IMR-90 (cell line): Measurements from ENCODE around the gene CDCP2. TPM values are rescaled to one million over a fixed set of nuclear protein-coding genes. Genes with fewer than 3 reads are reported as not detected.

Experiments
- ATAC-seq: fragments of 200-7000 bp; cut with Tn5 transposase; 2 replicates; pipeline ENCODE4 v1.9.1; 2020; ENCODE audit warnings: low read depth, mild to moderate bottlenecking, moderate library complexity
- BruUV-seq: library from RNA; stranded (reverse); fragments of 400-500 nt; replicated peaks from 2 replicates; lab custom pipeline; 2021; lab: Mats Ljungman, UMichigan
- CTCF ChIA-PET: fragments of 300-600 bp; formaldehyde crosslinking; extraction: SDS; loops from one replicate; lab custom pipeline; 2021; ENCODE audit warnings: antibody characterized with exemption; lab: Yijun Ruan, JAX
- POLR2A ChIA-PET: fragments of 300-600 bp; sonication (Branson Sonifier 250); formaldehyde crosslinking; loops from one replicate; lab custom pipeline; 2022; ENCODE audit warnings: antibody characterized with exemption; ENCODE audit not compliant: unreplicated experiment; lab: Charles Lee
- DNase-seq: peaks from one replicate; pipeline ENCODE4 v3.0.0; 2013
- H2AFZ ChIP-seq: replicated peaks from 2 replicates; pipeline ENCODE3; 2013; ENCODE audit warnings: low read length, mild to moderate bottlenecking; ENCODE audit not compliant: poor library complexity
- H2AK5ac ChIP-seq: 2 replicates; pipeline ENCODE4 v1.6.1; 2013; ENCODE audit warnings: low read depth, low read length, inconsistent platforms
- H2AK9ac ChIP-seq: replicated peaks from 2 replicates; pipeline ENCODE3; 2013; ENCODE audit warnings: mild to moderate bottlenecking, low read depth, low read length, moderate library complexity; ENCODE audit not compliant: poor library complexity
- H2BK120ac ChIP-seq: 2 replicates; pipeline ENCODE4 v1.6.1; 2013; ENCODE audit warnings: low read depth, low read length, inconsistent platforms
- H2BK15ac ChIP-seq: 3 replicates; pipeline ENCODE4 v1.6.1; 2013; ENCODE audit warnings: low read depth, low read length, inconsistent platforms
- H2BK20ac ChIP-seq: 2 replicates; pipeline ENCODE4 v1.6.1; 2013; ENCODE audit warnings: low read depth, mild to moderate bottlenecking, inconsistent platforms, low read length, moderate library complexity
- H2BK5ac ChIP-seq: 2 replicates; pipeline ENCODE4 v1.6.1; 2013; ENCODE audit warnings: mild to moderate bottlenecking, low read depth, low read length, inconsistent platforms; ENCODE audit not compliant: poor library complexity, severe bottlenecking
- H3K14ac ChIP-seq: replicated peaks from 2 replicates; pipeline ENCODE4 v1.6.1; 2013; ENCODE audit warnings: low read depth, low read length, inconsistent platforms
- H3K18ac ChIP-seq: 2 replicates; pipeline ENCODE4 v1.6.1; 2013; ENCODE audit warnings: low read depth, low read length, control low read depth
- H3K23ac ChIP-seq: 2 replicates; pipeline ENCODE4 v1.6.1; 2013; ENCODE audit warnings: low read depth, low read length, inconsistent platforms
- H3K27ac ChIP-seq: 2 replicates; pipeline ENCODE4 v1.5.1; 2013; ENCODE audit warnings: mild to moderate bottlenecking, control low read depth, low read length; ENCODE audit not compliant: insufficient read depth
- H3K27me3 ChIP-seq: 2 replicates; pipeline ENCODE4 v1.6.1; 2013; ENCODE audit warnings: low read length; ENCODE audit not compliant: control insufficient read depth, insufficient read depth
- H3K36me3 ChIP-seq: 2 replicates; pipeline ENCODE4 v1.6.1; 2013; ENCODE audit warnings: low read length, mixed read lengths; ENCODE audit not compliant: control insufficient read depth, insufficient read depth
- H3K4ac ChIP-seq: 2 replicates; pipeline ENCODE4 v1.6.1; 2013; ENCODE audit warnings: low read depth, low read length, inconsistent platforms
- H3K4me1 ChIP-seq: 2 replicates; pipeline ENCODE4 v1.6.1; 2013; ENCODE audit warnings: low read length, mixed read lengths; ENCODE audit not compliant: control insufficient read depth, insufficient read depth
- H3K4me2 ChIP-seq: 2 replicates; pipeline ENCODE4 v1.6.1; 2013; ENCODE audit warnings: low read depth, mild to moderate bottlenecking, control low read depth, low read length, moderate library complexity
- H3K4me3 ChIP-seq: 2 replicates; pipeline ENCODE4 v1.5.1; 2013; ENCODE audit warnings: low read depth, mild to moderate bottlenecking, control low read depth, low read length, moderate library complexity; ENCODE audit not compliant: insufficient read depth
- H3K56ac ChIP-seq: 2 replicates; pipeline ENCODE4 v1.6.1; 2013; ENCODE audit warnings: low read length, inconsistent platforms; ENCODE audit not compliant: insufficient read depth; ENCODE audit errors: extremely low read depth
- H3K79me1 ChIP-seq, 2 experiments: 2 replicates each; pipeline ENCODE4 v1.6.1; 2013; ENCODE audit warnings: low read length in 2 of 2, inconsistent platforms in 1 of 2, low read depth in 1 of 2
- H3K9ac ChIP-seq: 2 replicates; pipeline ENCODE4 v1.6.1; 2013; ENCODE audit warnings: low read depth, low read length, control low read depth
- H3K9me1 ChIP-seq: 2 replicates; pipeline ENCODE4 v1.6.1; 2013; ENCODE audit warnings: low read length, inconsistent platforms; ENCODE audit not compliant: insufficient read depth
- H3K9me3 ChIP-seq: 2 replicates; pipeline ENCODE4 v1.6.1; 2013; ENCODE audit warnings: low read length; ENCODE audit not compliant: control insufficient read depth, insufficient read depth
- H4K20me1 ChIP-seq: 2 replicates; pipeline ENCODE4 v1.6.1; 2013; ENCODE audit warnings: low read length, inconsistent platforms; ENCODE audit not compliant: insufficient read depth
- H4K5ac ChIP-seq: 2 replicates; pipeline ENCODE4 v1.6.1; 2013; ENCODE audit warnings: mild to moderate bottlenecking, low read depth, low read length, control low read depth
- H4K8ac ChIP-seq, 2 experiments: 2 replicates each; pipeline ENCODE4 v1.6.1; 2013; ENCODE audit warnings: low read depth in 2 of 2, low read length in 2 of 2, control low read depth in 1 of 2, inconsistent platforms in 1 of 2
- H4K91ac ChIP-seq: 2 replicates; pipeline ENCODE4 v1.6.1; 2013; ENCODE audit warnings: low read depth, low read length, inconsistent platforms; ENCODE audit not compliant: insufficient read depth
- CEBPB ChIP-seq: IDR thresholded peaks from 2 replicates; pipeline ENCODE4 v1.6.1; 2012; ENCODE audit warnings: low read depth, low read length, improper control_type of control experiment
- CTCF ChIP-seq: conservative IDR thresholded peaks from 2 replicates; pipeline ENCODE4 v1.5.1; 2012; ENCODE audit warnings: mild to moderate bottlenecking, low read depth, low read length, improper control_type of control experiment
- ELK1 ChIP-seq: fragments of 150-350 bp; IDR thresholded peaks from 2 replicates; pipeline ENCODE4 v1.6.1; 2016; ENCODE audit warnings: low read depth, mild to moderate bottlenecking, low read length, moderate library complexity, borderline replicate concordance
- FOS ChIP-seq: fragments of 150-350 bp; IDR thresholded peaks from 2 replicates; pipeline ENCODE4 v1.6.1; 2016; ENCODE audit warnings: low read depth, low read length
- MXI1 ChIP-seq: IDR thresholded peaks from 2 replicates; pipeline ENCODE4 v1.6.1; 2012; ENCODE audit warnings: low read depth, mild to moderate bottlenecking, low read length, moderate library complexity, borderline replicate concordance
- POLR2A ChIP-seq: IDR thresholded peaks from 2 replicates; pipeline ENCODE4 v1.6.1; 2012; ENCODE audit warnings: mild to moderate bottlenecking, low read depth, low read length
- RAD21 ChIP-seq: IDR thresholded peaks from 2 replicates; pipeline ENCODE4 v1.6.1; 2012; ENCODE audit warnings: low read length, improper control_type of control experiment
- RCOR1 ChIP-seq: IDR thresholded peaks from 2 replicates; pipeline ENCODE4 v1.6.1; 2012; ENCODE audit warnings: mild to moderate bottlenecking, low read length, improper control_type of control experiment; ENCODE audit not compliant: insufficient replicate concordance
- RFX5 ChIP-seq: IDR thresholded peaks from 2 replicates; pipeline ENCODE4 v1.8.0; 2012; ENCODE audit warnings: low read depth, mild to moderate bottlenecking, low read length, moderate library complexity
- WGBS, 2 experiments: methylation state at CpG; one replicate each; pipeline versions ENCODE4 v1.1.5 to v1.1.7; 2013; ENCODE audit warnings: missing lambda C conversion rate in 2 of 2; ENCODE audit not compliant: insufficient read length in 1 of 2; ENCODE audit errors: extremely low coverage in 2 of 2; 5-methylcytosine and 5-hydroxymethylcytosine counted together
- dilution Hi-C: fragments of 300-500 bp; cut with HindIII; formaldehyde crosslinking; loops from one replicate; pipeline ENCODE4 v1.14.3; 2018; ENCODE audit warnings: low sequenced_read_pairs; ENCODE audit not compliant: unreplicated experiment
- in situ Hi-C: fragments of 300-500 bp; cut with MboI; formaldehyde crosslinking; loops from 3 replicates; pipeline ENCODE4 v1.14.3; 2019; ENCODE audit warnings: low sequenced_read_pairs, inconsistent platforms, mixed read lengths
- intact Hi-C: fragments of 100-400 bp; cut with micrococcal nuclease; formaldehyde crosslinking; loops from 2 replicates; pipeline ENCODE4 v1.10.0; 2022
- polyA plus RNA-seq, 3 experiments: library from polyadenylated mRNA; depleted of rRNA; stranded (reverse); fragments of >200 nt; gene quantifications; 2 replicates each; pipeline ENCODE4 v1.2.3, GENCODE V29; 2012; ENCODE audit warnings: low replicate concordance in 1 of 3
- total RNA-seq: library from RNA; depleted of rRNA; stranded (reverse); fragments of >200 nt; gene quantifications from 2 replicates; pipeline ENCODE4 v1.2.3, GENCODE V29; 2012

Gene CDCP2
- total and polyA plus RNA-seq, 2 of the 4 experiments (the other 2 are of a cell fraction) = not detected

DNA sequence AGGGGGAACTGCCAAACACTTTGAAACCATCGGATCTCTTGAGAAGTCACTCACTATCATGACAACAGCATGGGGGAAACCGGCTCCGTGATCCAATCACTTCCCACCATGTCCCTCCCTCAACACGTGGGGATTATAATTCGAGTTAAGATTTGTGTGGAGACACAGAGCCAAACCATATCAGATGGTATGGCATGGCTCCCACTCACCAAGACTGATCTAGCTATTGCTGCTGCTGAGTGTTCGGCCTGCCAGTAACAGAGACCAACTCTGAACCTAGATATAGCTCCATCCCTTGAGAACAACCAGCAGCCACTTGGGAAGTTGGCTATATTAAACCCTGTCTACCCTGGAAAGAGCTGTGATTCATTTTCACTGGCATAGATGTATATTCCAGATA lies 49.4 kb downstream of the CDCP2 start:
- Histone ChIP-seq H4K20me1 (no peaks in the 10 kb centered on the region), H4K91ac (no peak overlapping the region), H3K18ac (no peak overlapping the region), H2AK9ac (no peak overlapping the region), H3K79me1 (no peaks in the 10 kb centered on the region), H3K4me2 (no peak overlapping the region), H3K4ac (no peak overlapping the region), H2BK15ac (no peak overlapping the region), H3K4me1 (no peaks in the 10 kb centered on the region), H2AK5ac (no peak overlapping the region), H3K56ac (no peak overlapping the region), H4K8ac (no peak overlapping the region), H3K23ac (no peak overlapping the region), H3K9ac (no peak overlapping the region), H4K5ac (no peak overlapping the region), H2BK20ac (no peak overlapping the region), H3K36me3 (no peaks in the 10 kb centered on the region), H3K14ac (no peak overlapping the region), H2BK5ac (no peak overlapping the region), H3K9me3 (no peaks in the 10 kb centered on the region), H2AFZ (no peak overlapping the region), H3K27me3 (no peaks in the 10 kb centered on the region), H3K4me3 (no peak overlapping the region), H3K9me1 (no peaks in the 10 kb centered on the region), H3K27ac (no peak overlapping the region), H2BK120ac (no peak overlapping the region)
- ChIA-PET CTCF (no interaction called here), POLR2A (no interaction called here)
- intact Hi-C loops (no loop called here), dilution Hi-C loops (no loop called here), in situ Hi-C loops (loop anchor here (10.0 kb wide), 1 partner anchor 391 kb away; no protein-coding TSS in a partner anchor)
- DNase-seq = no peak
- ATAC-seq = no peak
- TF ChIP-seq FOS (no peak), RFX5 (no peak), RAD21 (no peak), CEBPB (no peak), MXI1 (no peak), POLR2A (no peak), RCOR1 (no peak), CTCF (no peak), ELK1 (no peak)
- no CpG with 5 or more reads among the region's 6 CpGs for WGBS, 2 experiments
- BruUV-seq = no TSS peak
